GM21360 (cell line): Measurements from ENCODE around the gene ZFHX2.
A peak's percentile ranks its signal among the peaks of the same experiment; 100 is the strongest.
"Not testable (repeated sequence)": the region's sequence is repeated elsewhere in the genome, so short reads cannot be mapped to it uniquely, and the experiment has no call there.

Experiments used
- ATAC-seq: cut with Tn5 transposase; IDR thresholded peaks from one replicate; pipeline ENCODE4 v1.9.1; 2021; ENCODE audit warnings: mild to moderate bottlenecking, moderate library complexity; ENCODE audit not compliant: unreplicated experiment

Gene ZFHX2

GRCh38 chr14:23551266-23552028 lies at the start of gene ZFHX2:
TSS of gene ZFHX2 (minus strand) at chr14:23551765. CDS start at chr14:23535325, 16,440 bp downstream.
- ATAC-seq: peak; percentile 43

GRCh38 chr14:23600806-23601205 lies 49.2 kb upstream of the ZFHX2 start:
- no peak for ATAC-seq

- no peak for ATAC-seq
Observed at GRCh38 chr14:23600322-23600707, 48.8 kb upstream of the ZFHX2 start.

- ATAC-seq: not testable (repeated sequence)
Observed at GRCh38 chr14:23594191-23594590, 42.6 kb upstream of the ZFHX2 start.

- ATAC-seq: no peak
Observed at GRCh38 chr14:23590198-23590597, 38.6 kb upstream of the ZFHX2 start.

GRCh38 chr14:23589606-23590005 lies 38.0 kb upstream of the ZFHX2 start:
- ATAC-seq: no peak

- peak; percentile 96 for ATAC-seq
Observed at GRCh38 chr14:23588884-23589598, 37.5 kb upstream of the ZFHX2 start.

GRCh38 chr14:23584527-23585203 lies 33.1 kb upstream of the ZFHX2 start:
- ATAC-seq: not testable (repeated sequence)

- ATAC-seq: not testable (repeated sequence)
Observed at GRCh38 chr14:23583761-23584526, 32.4 kb upstream of the ZFHX2 start.

GRCh38 chr14:23582906-23583760 lies 31.6 kb upstream of the ZFHX2 start:
- no peak for ATAC-seq

GRCh38 chr14:23580948-23581281 lies 29.4 kb upstream of the ZFHX2 start:
- ATAC-seq: no peak

- no peak for ATAC-seq
Observed at GRCh38 chr14:23580152-23580926, 28.8 kb upstream of the ZFHX2 start.

GRCh38 chr14:23579739-23580138 lies 28.2 kb upstream of the ZFHX2 start:
- ATAC-seq: no peak

GRCh38 chr14:23579311-23579630 lies 27.7 kb upstream of the ZFHX2 start:
- ATAC-seq: no peak

- ATAC-seq: no peak
Observed at GRCh38 chr14:23578560-23579310, 27.2 kb upstream of the ZFHX2 start, which contains the start of gene JPH4. TSS of gene JPH4 (minus strand) at chr14:23578790. CDS start at chr14:23577453, 1,337 bp downstream.

- ATAC-seq: no peak
Observed at GRCh38 chr14:23577710-23578392, 26.3 kb upstream of the ZFHX2 start.

- ATAC-seq: no peak
Observed at GRCh38 chr14:23577004-23577681, 25.6 kb upstream of the ZFHX2 start.
